ENCODE results near the gene KPTN.

The KPTN gene

GRCh38 chr19:47508721-47509120 lies 24.7 kb upstream of the KPTN start:
- DNase-seq (ENCODE audit: low read depth), result no peak

- no peak for DNase-seq (ENCODE audit: low read depth)
Measured at GRCh38 chr19:47507924-47508553, 24.0 kb upstream of the KPTN start.

- no peak for DNase-seq (ENCODE audit: low read depth)
Measured at GRCh38 chr19:47507012-47507411, 23.0 kb upstream of the KPTN start.

- DNase-seq (ENCODE audit: low read depth), result no peak
Measured at GRCh38 chr19:47506459-47506858, 22.4 kb upstream of the KPTN start.

- no peak for DNase-seq (ENCODE audit: low read depth)
Measured at GRCh38 chr19:47505506-47505905, 21.5 kb upstream of the KPTN start.

- DNase-seq (ENCODE audit: low read depth), result no peak
Measured at GRCh38 chr19:47503826-47504150, 19.8 kb upstream of the KPTN start.

GRCh38 chr19:47503130-47503825 lies 19.3 kb upstream of the KPTN start:
- DNase-seq (ENCODE audit: low read depth), result no peak

- DNase-seq (ENCODE audit: low read depth), result no peak
Measured at GRCh38 chr19:47499863-47500830, 16.1 kb upstream of the KPTN start.

GRCh38 chr19:47499371-47499770 lies 15.4 kb upstream of the KPTN start:
- DNase-seq (ENCODE audit: low read depth), result no peak

GRCh38 chr19:47498561-47498960 lies 14.5 kb upstream of the KPTN start:
- DNase-seq (ENCODE audit: low read depth), result no peak

GRCh38 chr19:47497821-47498520 lies 14.0 kb upstream of the KPTN start:
- no peak for DNase-seq (ENCODE audit: low read depth)

- no peak for DNase-seq (ENCODE audit: low read depth)
Measured at GRCh38 chr19:47497050-47497766, 13.2 kb upstream of the KPTN start.

GRCh38 chr19:47495478-47496372 lies 11.7 kb upstream of the KPTN start:
- DNase-seq (ENCODE audit: low read depth), result no peak

GRCh38 chr19:47494729-47495128 lies 10.7 kb upstream of the KPTN start:
- no peak for DNase-seq (ENCODE audit: low read depth)

GRCh38 chr19:47494211-47494547 lies 10.2 kb upstream of the KPTN start:
- DNase-seq (ENCODE audit: low read depth), result no peak

GRCh38 chr19:47493378-47494210 lies 9.6 kb upstream of the KPTN start:
- DNase-seq (ENCODE audit: low read depth), result no peak

- no peak for DNase-seq (ENCODE audit: low read depth)
Measured at GRCh38 chr19:47492571-47493377, 8.8 kb upstream of the KPTN start.

- no peak for DNase-seq (ENCODE audit: low read depth)
Measured at GRCh38 chr19:47492137-47492533, 8.1 kb upstream of the KPTN start.
